Fibroblast of skin of abdomen (primary cell): Measurements from ENCODE around the gene TMTC2.

Source experiments
- DNase-seq: peaks from one replicate; pipeline ENCODE4 v3.0.0-alpha.2; 2013

The TMTC2 gene

GRCh38 chr12:82886671-82887340, 200.1 kb downstream of the TMTC2 start:
- DNase-seq, result peak; percentile 75

GRCh38 chr12:82893896-82894295, 207.2 kb downstream of the TMTC2 start:
- no peak for DNase-seq

GRCh38 chr12:82896277-82896676, 209.6 kb downstream of the TMTC2 start:
- no peak for DNase-seq

- peak; percentile 18 for DNase-seq
These were observed 210.3 kb downstream of the TMTC2 start for GRCh38 chr12:82896979-82897378.

GRCh38 chr12:82898441-82898840, 211.7 kb downstream of the TMTC2 start:
- DNase-seq, result no peak

- DNase-seq, result peak; percentile 77
These were observed 217.6 kb downstream of the TMTC2 start for GRCh38 chr12:82904219-82904790.

GRCh38 chr12:82910246-82910893, 223.7 kb downstream of the TMTC2 start:
- no peak for DNase-seq

- peak; percentile 33 for DNase-seq
These were observed 225.7 kb downstream of the TMTC2 start for GRCh38 chr12:82912406-82912805.

GRCh38 chr12:82919388-82920054, 232.8 kb downstream of the TMTC2 start:
- no peak for DNase-seq

GRCh38 chr12:82923935-82924334, 237.2 kb downstream of the TMTC2 start:
- DNase-seq, result no peak

- DNase-seq, result no peak
These were observed 239.9 kb downstream of the TMTC2 start for GRCh38 chr12:82926630-82927029.

GRCh38 chr12:82930301-82930700, 243.6 kb downstream of the TMTC2 start:
- no peak for DNase-seq

GRCh38 chr12:82931349-82932116, 244.8 kb downstream of the TMTC2 start:
- no peak for DNase-seq

GRCh38 chr12:82937151-82937550, 250.4 kb downstream of the TMTC2 start:
- peak; percentile 31 for DNase-seq

GRCh38 chr12:82942521-82942920, 255.8 kb downstream of the TMTC2 start:
- DNase-seq, result peak; percentile 65

GRCh38 chr12:82942991-82943401, 256.3 kb downstream of the TMTC2 start:
- DNase-seq, result no peak

- DNase-seq, result no peak
These were observed 261.8 kb downstream of the TMTC2 start for GRCh38 chr12:82948491-82948890.

- DNase-seq, result no peak
These were observed 263.6 kb downstream of the TMTC2 start for GRCh38 chr12:82950356-82950755.

GRCh38 chr12:82952946-82953345, 266.2 kb downstream of the TMTC2 start:
- no peak for DNase-seq

GRCh38 chr12:82953397-82953796, 266.7 kb downstream of the TMTC2 start:
- no peak for DNase-seq

GRCh38 chr12:82954064-82954463, 267.4 kb downstream of the TMTC2 start:
- DNase-seq, result no peak

- DNase-seq, result no peak
These were observed 267.9 kb downstream of the TMTC2 start for GRCh38 chr12:82954572-82954971.

GRCh38 chr12:82955043-82955442, 268.3 kb downstream of the TMTC2 start:
- DNase-seq, result no peak
